ENCODE data around the gene C12orf56. TPM values are rescaled to one million over a fixed set of nuclear protein-coding genes. Genes with fewer than 3 reads are reported as not detected.

C12orf56 gene
- total and polyA plus RNA-seq, 9 of the 15 experiments (the other 6 are each of a cell fraction or from before 2014, with no cell fraction given): 0.40 to 4.8 (median 1.2) TPM

DNA sequence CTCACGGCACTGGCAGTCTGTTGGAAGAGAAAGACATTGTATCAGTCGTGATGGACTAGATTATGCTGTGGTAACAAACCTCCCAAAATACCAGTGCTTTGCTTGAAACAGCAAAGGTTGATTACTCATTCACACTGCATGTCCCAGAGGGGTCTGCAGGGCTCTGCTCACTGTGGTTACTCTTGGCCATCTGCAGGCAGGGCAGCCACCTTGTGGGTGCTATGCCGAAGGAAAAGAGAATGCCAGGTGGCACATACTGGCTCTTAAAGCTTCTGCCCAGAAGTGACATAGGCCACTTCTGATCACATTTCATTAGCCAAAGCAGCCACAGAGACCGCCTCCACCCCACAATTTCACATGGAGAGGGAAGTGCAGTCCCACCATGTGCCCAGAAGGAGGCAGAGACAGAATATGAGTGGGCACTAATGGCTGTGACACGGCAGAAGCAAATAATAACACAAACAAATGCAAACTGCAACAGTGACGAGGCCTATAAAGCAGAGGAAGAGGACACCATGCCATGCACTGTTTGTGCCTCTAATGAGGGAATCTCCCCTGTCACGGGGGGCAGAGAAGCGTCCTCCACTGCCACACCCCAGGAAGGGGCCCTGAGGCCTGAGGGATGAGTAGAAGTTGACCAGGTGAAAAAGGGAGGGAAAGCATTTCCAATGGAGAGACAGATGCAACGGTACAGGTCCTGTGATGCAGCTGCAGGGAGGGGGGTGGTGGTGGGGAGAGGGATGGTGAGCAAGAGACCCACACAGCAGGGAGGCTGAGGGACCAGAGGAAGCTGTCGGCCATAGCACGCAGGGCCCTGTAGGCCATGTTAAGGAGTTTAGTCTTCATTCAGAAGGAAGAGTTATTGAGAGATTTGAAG, 116.8 kb downstream of the C12orf56 start:
- H3K79me2 ChIP-seq (ENCODE audit: control insufficient read depth, insufficient read depth, low read length): no peaks in the 10 kb centered on the region
- FAIRE-seq (peak; percentile 75), DNase-seq (ENCODE audit: extremely low read depth in 1 of 4, low spot score in 3 of 4) (peak in 3 of 4 experiments; percentile 11 to 50 (median 40)), ATAC-seq (peak; percentile 97)
- 6% methylated on average over 7 of the region's 11 CpGs for WGBS (ENCODE audit: insufficient coverage, low coverage, missing lambda C conversion rate)
- H3K4me2 ChIP-seq (ENCODE audit: insufficient read depth, low read length): no peak overlapping the region
- no peak overlapping the region for H3K4me3 ChIP-seq
- H3K9me3 ChIP-seq (replicated peaks; ENCODE audit: control insufficient read depth, insufficient read depth, low read depth, low read length): no peaks in the 10 kb centered on the region
- intact Hi-C loops (cut with micrococcal nuclease): loop anchor here (1.0 to 5.0 kb wide), 2 partner anchors 44 to 119 kb away; no protein-coding TSS in a partner anchor
- no peak overlapping the region for H2AFZ ChIP-seq (ENCODE audit: low read depth, low read length)
- no peak overlapping the region for H3K9ac ChIP-seq (ENCODE audit: insufficient read depth in 1 of 2, low read depth in 2 of 2, low read length in 2 of 2)
- POLR2A ChIA-PET: interaction anchor here (0.7 kb wide), 1 partner anchor 265 kb away, joined by 4 read pairs; no protein-coding TSS in a partner anchor
- no peaks in the 10 kb centered on the region for H4K20me1 ChIP-seq (replicated peaks; ENCODE audit: control insufficient read depth, insufficient read depth, low read length)
- in situ Hi-C loops (cut with MboI): loop anchor here (5.0 to 25.0 kb wide), 2 partner anchors 114 to 861 kb away; no protein-coding TSS in a partner anchor
- no peaks in the 10 kb centered on the region for H3K9me1 ChIP-seq (ENCODE audit: control insufficient read depth, insufficient read depth, low read length)
- no TSS peak for BruUV-seq (replicated peaks)
- H3K4me1 ChIP-seq (replicated peaks in 1 of 2; ENCODE audit: control insufficient read depth in 2 of 2, insufficient read depth in 2 of 2, low read length in 2 of 2): no peaks in the 10 kb centered on the region
- no peaks in the 10 kb centered on the region for H3K36me3 ChIP-seq (ENCODE audit: control insufficient read depth, insufficient read depth, low read length)
- H3K27me3 ChIP-seq (ENCODE audit: control insufficient read depth in 2 of 2, insufficient read depth in 2 of 2, low read length in 2 of 2): peaks cover 7 to 26% of the 10 kb centered on the region in 2 experiments; a peak in 4 of 5 replicates
- CTCF ChIA-PET (ENCODE audit: low intra/inter-chr PET ratio): interaction anchor here (0.8 to 2.4 kb wide), 3 partner anchors 116 to 448 kb away, joined by 3 to 9 read pairs (median 4); no protein-coding TSS in a partner anchor
- H3K27ac ChIP-seq (ENCODE audit: extremely low read depth, low read depth, low read length): no peak overlapping the region
- TF ChIP-seq, protein P1, sequence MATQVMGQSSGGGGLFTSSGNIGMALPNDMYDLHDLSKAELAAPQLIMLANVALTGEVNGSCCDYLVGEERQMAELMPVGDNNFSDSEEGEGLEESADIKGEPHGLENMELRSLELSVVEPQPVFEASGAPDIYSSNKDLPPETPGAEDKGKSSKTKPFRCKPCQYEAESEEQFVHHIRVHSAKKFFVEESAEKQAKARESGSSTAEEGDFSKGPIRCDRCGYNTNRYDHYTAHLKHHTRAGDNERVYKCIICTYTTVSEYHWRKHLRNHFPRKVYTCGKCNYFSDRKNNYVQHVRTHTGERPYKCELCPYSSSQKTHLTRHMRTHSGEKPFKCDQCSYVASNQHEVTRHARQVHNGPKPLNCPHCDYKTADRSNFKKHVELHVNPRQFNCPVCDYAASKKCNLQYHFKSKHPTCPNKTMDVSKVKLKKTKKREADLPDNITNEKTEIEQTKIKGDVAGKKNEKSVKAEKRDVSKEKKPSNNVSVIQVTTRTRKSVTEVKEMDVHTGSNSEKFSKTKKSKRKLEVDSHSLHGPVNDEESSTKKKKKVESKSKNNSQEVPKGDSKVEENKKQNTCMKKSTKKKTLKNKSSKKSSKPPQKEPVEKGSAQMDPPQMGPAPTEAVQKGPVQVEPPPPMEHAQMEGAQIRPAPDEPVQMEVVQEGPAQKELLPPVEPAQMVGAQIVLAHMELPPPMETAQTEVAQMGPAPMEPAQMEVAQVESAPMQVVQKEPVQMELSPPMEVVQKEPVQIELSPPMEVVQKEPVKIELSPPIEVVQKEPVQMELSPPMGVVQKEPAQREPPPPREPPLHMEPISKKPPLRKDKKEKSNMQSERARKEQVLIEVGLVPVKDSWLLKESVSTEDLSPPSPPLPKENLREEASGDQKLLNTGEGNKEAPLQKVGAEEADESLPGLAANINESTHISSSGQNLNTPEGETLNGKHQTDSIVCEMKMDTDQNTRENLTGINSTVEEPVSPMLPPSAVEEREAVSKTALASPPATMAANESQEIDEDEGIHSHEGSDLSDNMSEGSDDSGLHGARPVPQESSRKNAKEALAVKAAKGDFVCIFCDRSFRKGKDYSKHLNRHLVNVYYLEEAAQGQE (IDR thresholded peaks at IDR 0.05; ENCODE audit: borderline replicate concordance): peak; percentile 59; the same call in 1 of the 2 replicates
- TF ChIP-seq, protein P1 (CRISPR knock-in tag; IDR thresholded peaks at IDR 0.05; ENCODE audit: low read depth): no peak
- TF ChIP-seq CTCF (IDR thresholded peaks at IDR 0.05 in 2 of 3, conservative IDR thresholded peaks at IDR 0.05 in 1 of 3; ENCODE audit: insufficient read depth in 2 of 3, low read depth in 1 of 3, low read length in 3 of 3) (peak; percentile 71 to 84 (median 76)), ZFP30 (CRISPR knock-in tag; IDR thresholded peaks at IDR 0.05; ENCODE audit: borderline replicate concordance) (no peak), RAD21 (CRISPR knock-in tag; conservative IDR thresholded peaks at IDR 0.05 in 1 of 2, IDR thresholded peaks at IDR 0.05 in 1 of 2) (peak; percentile 70 to 77), YY1 (IDR thresholded peaks at IDR 0.05; ENCODE audit: borderline replicate concordance in 1 of 3, control insufficient read depth in 1 of 3, extremely low read depth in 1 of 3, insufficient read depth in 3 of 3, insufficient read length in 1 of 3, insufficient replicate concordance in 2 of 3, low read depth in 1 of 3, low read length in 2 of 3) (peak in 1 of 3 experiments; percentile 8), NFE2 (IDR thresholded peaks at IDR 0.05; ENCODE audit: low read depth) (peak; percentile 65), SMC3 (conservative IDR thresholded peaks at IDR 0.05; ENCODE audit: insufficient read depth, low read depth, low read length) (peak; percentile 51)

All from K562 (cell line).